Common myeloid progenitor, CD34-positive (primary cell): ENCODE results near the gene NOS1AP.

ENCODE experiments used
- CTCF ChIA-PET: fragments of 350-600 bp; sonication (Branson Sonifier 250); formaldehyde crosslinking; loops from one replicate; lab custom pipeline; 2021; ENCODE audit warnings: antibody characterized with exemption; lab: Charles Lee
- POLR2A ChIA-PET: fragments of 350-600 bp; sonication (Branson Sonifier 250); formaldehyde crosslinking; loops from one replicate; lab custom pipeline; 2021; ENCODE audit warnings: antibody characterized with exemption; lab: Charles Lee
- DNase-seq, 3 donors: peaks; one replicate each; pipeline versions ENCODE4 v3.0.0 to v3.0.0-alpha.2; 2013
- H3K27ac ChIP-seq, 2 experiments: 1 replicate in 1 of 2; 2 replicates in 1 of 2; pipeline ENCODE4 v1.7.0; 2013; ENCODE audit warnings: inconsistent platforms in 2 of 2, low read length in 2 of 2, mild to moderate bottlenecking in 2 of 2, low read depth in 1 of 2, moderate library complexity in 1 of 2; ENCODE audit not compliant: severe bottlenecking in 2 of 2, insufficient read depth in 1 of 2, poor library complexity in 1 of 2
- H3K27me3 ChIP-seq, 5 experiments: replicated peaks in 2 of 5; 1 replicate in 3 of 5; 2 replicates in 2 of 5; pipeline versions ENCODE4 v1.6.1 to v1.7.0; 2013; ENCODE audit warnings: low read length in 4 of 5, mild to moderate bottlenecking in 2 of 5, moderate library complexity in 2 of 5, inconsistent platforms in 1 of 5; ENCODE audit not compliant: insufficient read depth in 5 of 5, control insufficient read depth in 4 of 5
- H3K36me3 ChIP-seq, 4 experiments: 1 replicate in 2 of 4; 2 replicates in 2 of 4; pipeline versions ENCODE4 v1.6.1 to v1.7.0; 2013; ENCODE audit warnings: low read length in 3 of 4, control low read depth in 1 of 4, mild to moderate bottlenecking in 1 of 4; ENCODE audit not compliant: control insufficient read depth in 4 of 4, insufficient read depth in 4 of 4
- H3K4me1 ChIP-seq, 4 experiments: 1 replicate in 3 of 4; 2 replicates in 1 of 4; pipeline versions ENCODE4 v1.6.1 to v1.7.1; 2013; ENCODE audit warnings: low read length in 3 of 4, mild to moderate bottlenecking in 3 of 4, control low read depth in 1 of 4, inconsistent platforms in 1 of 4, moderate library complexity in 1 of 4; ENCODE audit not compliant: control insufficient read depth in 4 of 4, insufficient read depth in 4 of 4; ENCODE audit errors: control extremely low read depth in 1 of 4
- H3K4me3 ChIP-seq, 7 experiments: 1 replicate in 4 of 7; 2 replicates in 3 of 7; pipeline versions ENCODE4 v1.5.1 to v1.7.0; 2013; ENCODE audit warnings: mild to moderate bottlenecking in 7 of 7, low read length in 6 of 7, moderate library complexity in 6 of 7, inconsistent platforms in 2 of 7, low read depth in 2 of 7, control low read depth in 1 of 7; ENCODE audit not compliant: insufficient read depth in 4 of 7, control insufficient read depth in 1 of 7; ENCODE audit errors: extremely low read depth in 1 of 7
- H3K9me3 ChIP-seq, 5 experiments: 1 replicate in 4 of 5; 2 replicates in 1 of 5; pipeline versions ENCODE4 v1.6.1 to v1.7.1; 2013; ENCODE audit warnings: low read length in 4 of 5, mild to moderate bottlenecking in 2 of 5, inconsistent platforms in 1 of 5, low read depth in 1 of 5, moderate library complexity in 1 of 5; ENCODE audit not compliant: control insufficient read depth in 4 of 5, insufficient read depth in 2 of 5; ENCODE audit errors: control extremely low read depth in 1 of 5
- WGBS: methylation state at CpG from one replicate; pipeline ENCODE4 v1.1.5; 2013; ENCODE audit not compliant: insufficient coverage; 5-methylcytosine and 5-hydroxymethylcytosine counted together

The NOS1AP gene

DNA sequence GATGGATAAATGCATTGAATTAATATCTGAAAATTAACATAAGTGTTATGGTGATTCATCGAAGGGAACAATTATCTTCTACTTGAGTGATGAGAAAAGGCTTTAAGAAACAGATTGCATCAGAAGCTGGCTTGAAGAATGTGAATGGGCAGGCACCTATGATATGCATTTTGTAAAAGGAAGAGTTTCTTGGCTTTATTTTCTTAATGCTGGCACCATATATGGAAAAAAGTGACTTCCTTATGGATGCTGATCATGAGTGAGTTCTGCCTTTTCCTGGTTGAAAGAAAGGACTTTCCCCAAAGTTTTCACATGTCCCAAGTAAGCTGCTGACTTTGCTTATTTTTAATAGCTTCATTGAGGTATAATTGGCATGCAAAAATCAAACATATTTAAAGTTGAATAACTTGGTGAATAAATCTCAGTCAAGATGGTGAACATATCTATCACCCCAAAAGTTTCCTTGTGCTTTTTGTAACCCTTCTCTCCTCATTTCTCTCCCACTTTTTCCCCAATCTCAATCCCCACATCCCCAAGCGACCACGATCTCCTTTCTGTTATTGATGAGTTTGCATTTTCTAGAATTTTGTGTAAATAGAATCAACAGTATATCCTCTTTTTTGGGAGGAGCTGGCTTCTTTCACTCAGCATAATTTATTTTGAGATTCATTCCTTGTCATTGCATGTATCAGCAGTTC is 233.0 kb downstream of the NOS1AP start:
- no peak overlapping the region for H3K4me3 ChIP-seq
- WGBS, result 93% methylated on average over 1 of the region's 3 CpGs
- ChIA-PET POLR2A (no interaction called here), CTCF (no interaction called here)
- no peaks in the 10 kb centered on the region for H3K4me1 ChIP-seq
- H3K9me3 ChIP-seq, result no peaks in the 10 kb centered on the region
- DNase-seq, result no peak
- no peaks in the 10 kb centered on the region for H3K36me3 ChIP-seq
- peaks cover 0 to 2% (median 0%) of the 10 kb centered on the region in 5 experiments for H3K27me3 ChIP-seq
- H3K27ac ChIP-seq, result no peak overlapping the region

DNA sequence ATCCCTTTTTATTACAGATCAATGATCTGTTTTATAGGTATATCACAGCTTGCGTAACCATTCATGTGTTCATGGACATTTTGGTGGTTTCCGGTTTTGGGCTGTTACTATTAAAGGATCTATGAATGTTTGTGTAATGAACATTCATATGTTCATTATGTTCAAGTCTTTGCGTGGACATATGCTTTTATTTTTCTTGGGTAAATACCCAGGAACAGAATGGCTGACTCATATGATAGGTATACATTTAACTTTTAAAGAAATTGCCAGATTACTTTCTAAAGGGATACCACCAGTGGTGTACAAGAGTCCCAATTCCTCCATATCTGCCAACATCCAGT is 233.5 kb downstream of the NOS1AP start:
- no CpG with 5 or more reads among the region's 3 CpGs for WGBS
- H3K9me3 ChIP-seq, result peaks cover 0 to 3% (median 0%) of the 10 kb centered on the region in 5 experiments
- no peak for DNase-seq
- CTCF ChIA-PET, result no interaction called here
- H3K36me3 ChIP-seq, result no peaks in the 10 kb centered on the region
- no peaks in the 10 kb centered on the region for H3K4me1 ChIP-seq
- H3K27me3 ChIP-seq, result peaks cover 0 to 2% (median 0%) of the 10 kb centered on the region in 5 experiments
- H3K27ac ChIP-seq, result no peak overlapping the region
- POLR2A ChIA-PET, result no interaction called here
- no peak overlapping the region for H3K4me3 ChIP-seq

DNA sequence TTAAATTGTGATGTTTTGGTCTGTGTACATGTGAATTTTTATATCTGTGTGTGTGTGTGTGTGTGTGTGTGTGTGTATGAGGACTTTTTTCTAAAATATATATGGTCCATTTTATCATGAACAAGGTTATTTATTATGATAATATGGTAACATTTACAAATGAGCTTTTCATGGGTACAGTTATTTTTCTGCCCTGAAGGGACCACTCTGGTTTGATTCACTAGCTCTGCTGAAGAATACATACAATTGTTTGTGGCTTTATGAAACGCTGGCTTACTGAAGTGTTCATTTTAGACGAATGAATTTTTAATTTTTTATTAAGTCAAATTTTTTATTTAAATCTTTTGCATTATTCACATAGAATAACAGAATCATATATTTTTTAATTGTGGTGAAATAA is 235.2 kb downstream of the NOS1AP start:
- ChIA-PET POLR2A (no interaction called here), CTCF (no interaction called here)
- Histone ChIP-seq H3K27me3 (peaks cover 0 to 2% (median 0%) of the 10 kb centered on the region in 5 experiments), H3K36me3 (no peaks in the 10 kb centered on the region), H3K4me1 (no peaks in the 10 kb centered on the region), H3K27ac (no peak overlapping the region), H3K4me3 (no peak overlapping the region), H3K9me3 (peaks cover 0 to 9% (median 0%) of the 10 kb centered on the region in 5 experiments)
- no CpG with 5 or more reads among the region's 2 CpGs for WGBS
- DNase-seq, result no peak

DNA sequence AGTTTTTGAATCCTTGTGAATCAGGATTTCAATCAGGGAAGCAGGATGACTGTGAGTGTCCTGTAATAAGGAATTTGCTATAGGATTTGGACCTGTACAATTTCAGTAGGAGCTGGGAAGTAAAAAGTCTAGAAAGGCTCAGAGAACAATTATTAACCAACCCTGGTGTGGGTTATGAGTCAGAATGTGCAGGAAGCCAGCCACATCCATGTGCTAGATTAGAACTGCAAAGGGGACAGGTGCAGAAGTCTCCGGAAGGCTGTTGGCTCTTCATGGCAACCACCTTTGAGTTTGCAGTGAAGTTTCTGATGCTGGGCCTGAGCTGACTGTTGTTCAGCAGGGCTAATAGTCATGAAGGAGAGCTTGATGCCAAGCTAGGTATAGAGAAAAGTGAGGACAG is 236.5 kb downstream of the NOS1AP start:
- 90% methylated on average over 1 of the region's 1 CpG for WGBS
- H3K4me1 ChIP-seq, result no peaks in the 10 kb centered on the region
- POLR2A ChIA-PET, result no interaction called here
- CTCF ChIA-PET, result interaction anchor here (0.6 kb wide), 1 partner anchor 79 kb away, joined by 3 read pairs; no protein-coding TSS in a partner anchor
- DNase-seq, result no peak
- H3K27me3 ChIP-seq, result no peaks in the 10 kb centered on the region
- no peak overlapping the region for H3K27ac ChIP-seq
- no peak overlapping the region for H3K4me3 ChIP-seq
- H3K9me3 ChIP-seq, result peaks cover 0 to 9% (median 2%) of the 10 kb centered on the region in 5 experiments
- no peaks in the 10 kb centered on the region for H3K36me3 ChIP-seq

DNA sequence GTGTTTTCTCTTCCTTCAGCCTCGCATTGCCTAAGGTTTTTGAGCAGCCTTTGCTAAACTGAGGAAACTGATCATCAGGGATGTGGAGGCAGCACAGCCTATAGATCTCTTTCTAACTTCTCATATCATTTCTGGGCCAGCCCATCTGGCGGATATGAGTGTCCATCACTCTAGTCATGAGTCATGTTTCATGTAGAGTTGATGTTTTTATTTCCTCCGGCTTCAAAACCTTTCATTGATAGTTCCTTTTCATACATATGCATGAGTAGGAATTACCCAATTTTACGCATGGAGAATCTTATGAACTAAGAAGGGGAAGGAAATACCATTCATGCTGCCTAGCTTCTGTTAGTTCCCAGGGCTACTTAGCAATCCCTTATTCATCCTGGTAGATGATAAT is 240.8 kb downstream of the NOS1AP start:
- Histone ChIP-seq H3K27ac (no peak overlapping the region), H3K4me1 (peaks cover 0 to 3% (median 0%) of the 10 kb centered on the region in 4 experiments), H3K9me3 (peaks cover 0 to 9% (median 2%) of the 10 kb centered on the region in 5 experiments), H3K4me3 (no peak overlapping the region), H3K27me3 (no peaks in the 10 kb centered on the region), H3K36me3 (peaks cover 0 to 2% (median 0%) of the 10 kb centered on the region in 4 experiments)
- CTCF ChIA-PET, result no interaction called here
- WGBS, result no CpG with 5 or more reads among the region's 4 CpGs
- DNase-seq, result no peak
- POLR2A ChIA-PET, result no interaction called here

- DNase-seq, result no peak
- ChIA-PET CTCF (no interaction called here), POLR2A (no interaction called here)
- no CpG with 5 or more reads among the region's 1 CpG for WGBS
- H3K4me1 ChIP-seq, result peaks cover 0 to 11% (median 0%) of the 10 kb centered on the region in 4 experiments
- no peak overlapping the region for H3K4me3 ChIP-seq
- peaks cover 0 to 2% (median 0%) of the 10 kb centered on the region in 4 experiments for H3K36me3 ChIP-seq
- H3K27me3 ChIP-seq, result no peaks in the 10 kb centered on the region
- H3K9me3 ChIP-seq, result peaks cover 0 to 2% (median 0%) of the 10 kb centered on the region in 5 experiments
- no peak overlapping the region for H3K27ac ChIP-seq
Measured at GRCh38 chr1:162314206-162314605, 244.7 kb downstream of the NOS1AP start.

- CTCF ChIA-PET, result no interaction called here
- no peak for DNase-seq
- H3K4me3 ChIP-seq, result no peak overlapping the region
- 80% methylated on average over 1 of the region's 2 CpGs for WGBS
- H3K36me3 ChIP-seq, result peaks cover 0 to 2% (median 0%) of the 10 kb centered on the region in 4 experiments
- H3K27me3 ChIP-seq, result no peaks in the 10 kb centered on the region
- H3K9me3 ChIP-seq, result no peaks in the 10 kb centered on the region
- peaks cover 0 to 11% (median 0%) of the 10 kb centered on the region in 4 experiments for H3K4me1 ChIP-seq
- POLR2A ChIA-PET, result no interaction called here
- H3K27ac ChIP-seq, result no peak overlapping the region
Measured at GRCh38 chr1:162315673-162316072, 246.2 kb downstream of the NOS1AP start.
